ENCODE measurements around the gene LHX2.
"Not testable (repeated sequence)": the region's sequence is repeated elsewhere in the genome, so short reads cannot be mapped to it uniquely, and the experiment has no call there.

The LHX2 gene

DNA sequence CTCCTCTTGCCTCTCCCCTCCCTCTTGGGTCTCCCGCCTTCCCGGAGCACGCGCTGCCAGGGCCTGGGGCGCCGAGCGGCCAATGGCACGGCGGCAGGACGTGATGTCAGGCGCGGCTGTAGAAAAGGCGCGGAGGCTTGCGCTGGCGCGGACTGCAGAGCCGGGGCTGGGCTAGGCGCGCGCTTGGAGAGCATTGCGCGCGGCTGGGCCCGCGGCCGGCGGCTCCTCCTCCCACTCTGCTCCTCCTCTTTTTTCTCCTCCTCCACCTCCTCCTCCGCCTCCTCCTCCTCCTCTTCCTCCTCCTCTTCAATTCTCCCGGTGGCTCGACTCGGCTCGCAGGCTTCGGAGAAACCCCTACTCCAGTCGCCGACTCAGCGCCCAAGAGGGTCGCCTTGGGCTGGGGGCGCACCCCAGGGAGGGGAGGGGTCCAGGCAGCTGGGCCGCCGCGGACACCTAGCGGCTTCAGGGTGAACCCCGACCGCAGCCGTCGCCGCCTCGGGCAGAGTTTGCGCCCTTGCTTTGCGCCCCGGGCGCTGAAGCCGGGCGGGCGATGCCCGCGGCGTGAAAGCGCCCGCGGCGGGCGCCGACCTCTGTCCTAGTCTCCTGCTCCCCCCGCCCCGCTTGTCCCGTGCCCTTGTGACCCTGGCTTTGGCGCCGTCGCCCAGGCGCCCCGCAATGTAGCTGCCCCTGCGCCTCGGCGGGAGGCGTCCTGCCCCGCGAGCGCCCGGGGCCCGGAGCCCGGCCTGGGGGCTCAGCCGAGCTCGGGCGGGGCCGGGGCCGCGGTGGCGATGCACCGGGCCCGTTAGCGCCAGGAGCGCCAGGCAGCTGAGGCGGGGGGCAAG is at the start of gene LHX2:
LHX2 (plus strand) TSS at position 309 of the 842 bp plus-strand sequence. CDS start 581 bp downstream, outside the sequence.
- no peak for DNase-seq

DNA sequence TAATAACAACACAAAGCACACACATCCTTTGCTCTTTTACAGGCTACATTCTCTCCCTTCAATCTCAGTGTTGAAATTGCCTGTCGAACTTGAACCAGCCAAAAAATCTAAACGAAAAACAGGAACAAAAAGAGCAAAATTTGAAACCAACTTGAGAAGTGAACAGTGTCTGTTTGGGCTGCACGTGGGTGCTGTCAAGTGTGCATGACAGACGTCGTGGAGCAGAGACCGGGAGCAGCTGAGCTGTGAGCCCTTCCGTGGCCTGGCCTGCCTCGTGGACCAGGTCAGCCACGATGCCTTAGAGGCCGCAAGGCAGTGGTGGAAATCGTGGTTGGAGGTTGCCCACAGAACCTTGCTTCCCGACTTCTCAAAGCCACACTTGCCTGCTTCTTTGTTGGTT is 46.8 kb upstream of the LHX2 start:
- DNase-seq, result no peak

DNA sequence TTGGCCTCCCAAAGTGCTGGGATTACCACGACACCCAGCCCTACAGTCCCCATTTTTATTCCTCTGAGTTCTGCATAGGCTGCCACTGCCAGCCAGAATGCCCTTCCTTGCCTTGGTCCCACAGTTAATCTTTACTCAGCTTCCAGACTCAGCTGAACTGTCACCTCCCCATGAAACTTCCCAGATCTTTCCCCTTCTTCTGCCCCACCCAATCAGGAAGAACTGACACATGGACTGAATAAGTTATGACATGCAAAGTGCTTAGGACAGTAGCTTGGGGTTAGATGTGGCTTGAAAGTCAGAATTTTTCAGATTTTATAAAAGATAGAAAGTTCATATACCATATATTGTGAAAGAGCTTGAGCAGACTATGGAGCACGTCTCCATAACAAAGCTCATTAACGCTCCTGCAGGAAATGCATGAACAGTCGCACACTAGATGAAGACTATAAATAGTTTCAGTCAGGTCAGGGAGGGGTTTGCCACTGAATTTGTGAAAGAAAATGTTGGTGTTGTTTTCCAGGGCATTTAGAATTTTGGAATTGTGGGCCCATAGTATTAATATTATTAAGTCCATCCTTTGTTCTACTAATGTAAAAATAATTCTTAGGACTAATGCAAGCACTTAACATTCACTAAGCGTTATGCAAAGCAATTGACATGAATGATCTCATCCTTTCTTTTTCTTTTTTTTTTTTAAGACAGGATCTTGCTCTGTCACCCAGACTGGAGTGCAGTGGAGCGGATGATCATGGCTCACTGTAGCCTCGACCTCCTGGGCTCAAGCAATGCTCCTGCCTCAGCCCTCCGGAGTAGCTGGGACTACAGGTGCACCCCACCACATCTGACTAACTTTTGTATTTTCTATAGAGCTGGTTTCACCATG is 45.5 kb upstream of the LHX2 start:
- no peak for DNase-seq

DNA sequence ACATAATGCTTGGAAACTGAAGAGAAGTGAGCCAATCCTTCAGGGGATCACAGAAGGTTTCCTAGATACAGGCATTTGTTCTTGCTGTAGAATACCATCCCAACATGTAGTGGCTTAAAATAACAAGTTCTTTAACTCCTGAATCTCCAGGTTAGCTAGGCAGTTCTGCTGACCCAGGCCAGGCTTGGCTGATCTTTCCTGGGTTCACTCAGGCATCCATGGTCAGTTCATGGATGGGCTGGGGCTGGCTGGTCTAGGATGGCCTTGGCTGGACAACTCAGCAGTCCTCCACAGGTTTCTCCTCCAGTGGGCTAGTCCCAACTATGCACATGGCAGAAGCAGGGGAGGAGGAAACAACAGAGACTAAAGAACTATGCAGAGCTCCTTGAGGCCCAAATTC is 44.2 kb upstream of the LHX2 start:
- DNase-seq, result no peak

GRCh38 chr9:123972618-123973017 is 39.0 kb upstream of the LHX2 start:
- DNase-seq, result no peak

DNA sequence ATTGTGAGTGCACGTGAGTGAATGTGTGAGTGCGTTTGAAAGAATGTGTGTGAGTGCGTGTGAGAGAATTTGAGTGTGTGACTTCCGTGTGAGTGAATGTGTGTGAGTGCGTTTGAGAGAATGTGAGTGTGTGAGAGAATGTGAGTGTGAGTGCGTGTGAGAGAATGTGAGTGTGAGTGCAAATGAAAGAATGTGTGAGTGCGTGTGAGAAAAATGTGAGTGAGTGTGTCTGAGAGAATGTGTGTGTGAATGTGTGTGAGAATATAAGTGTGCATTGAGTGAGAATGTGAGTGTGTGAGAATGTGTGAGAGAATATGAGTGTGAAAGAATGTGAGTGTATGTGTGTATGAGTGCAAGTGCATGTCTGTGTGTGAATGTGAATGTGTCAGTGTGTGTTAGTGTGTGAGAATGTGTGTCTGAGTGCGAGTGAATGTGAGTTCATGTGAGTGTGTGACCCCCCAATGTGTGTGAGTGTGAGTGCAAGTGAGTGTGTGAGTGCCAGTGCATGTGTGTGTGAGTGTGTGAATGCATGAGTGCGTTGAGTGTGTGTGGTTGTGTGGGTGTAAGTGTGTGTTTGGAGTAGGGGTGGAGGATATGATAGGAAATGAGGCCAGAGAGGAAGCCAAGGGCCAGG is 37.9 kb upstream of the LHX2 start:
- no peak for DNase-seq

DNA sequence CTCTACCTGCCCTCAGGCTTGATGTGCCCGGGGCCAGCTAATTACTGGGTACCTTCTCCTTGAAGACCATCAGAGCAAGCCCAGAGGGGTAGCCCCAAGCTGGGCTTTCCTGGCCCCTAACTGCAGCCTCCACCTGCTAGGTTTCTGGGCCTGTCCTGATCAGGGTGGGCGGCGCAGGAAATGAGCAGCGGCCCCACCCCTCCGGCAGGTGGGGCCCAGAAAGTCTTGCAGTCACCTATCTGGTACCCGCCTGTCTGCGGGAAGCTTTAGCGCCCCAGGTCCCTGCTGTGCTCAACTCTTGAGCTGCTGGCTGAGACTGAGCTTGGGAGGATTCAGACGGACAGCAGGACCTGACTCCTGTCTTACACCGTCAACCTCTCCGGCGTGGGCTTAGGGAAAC is 37.1 kb upstream of the LHX2 start:
- no peak for DNase-seq

DNA sequence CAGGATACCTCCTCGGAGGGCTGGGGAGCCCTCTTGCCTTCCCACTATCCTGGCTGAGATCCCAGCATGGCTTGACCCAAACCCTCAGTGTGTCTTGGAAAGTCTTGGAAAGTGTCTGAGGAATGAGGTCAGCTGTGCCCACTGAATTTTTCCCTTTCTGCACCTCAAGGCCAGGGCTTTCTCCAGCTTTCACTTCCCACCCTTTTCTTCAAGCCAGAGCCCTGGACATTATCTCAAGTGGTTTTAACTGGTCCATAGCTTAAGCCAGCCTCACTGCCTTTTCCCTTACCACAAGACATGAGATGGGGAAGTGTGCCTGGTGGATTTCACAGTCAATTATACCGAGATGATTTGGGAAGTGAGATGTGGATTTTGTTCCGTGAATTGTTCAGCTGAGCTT is 35.7 kb upstream of the LHX2 start:
- no peak for DNase-seq

DNA sequence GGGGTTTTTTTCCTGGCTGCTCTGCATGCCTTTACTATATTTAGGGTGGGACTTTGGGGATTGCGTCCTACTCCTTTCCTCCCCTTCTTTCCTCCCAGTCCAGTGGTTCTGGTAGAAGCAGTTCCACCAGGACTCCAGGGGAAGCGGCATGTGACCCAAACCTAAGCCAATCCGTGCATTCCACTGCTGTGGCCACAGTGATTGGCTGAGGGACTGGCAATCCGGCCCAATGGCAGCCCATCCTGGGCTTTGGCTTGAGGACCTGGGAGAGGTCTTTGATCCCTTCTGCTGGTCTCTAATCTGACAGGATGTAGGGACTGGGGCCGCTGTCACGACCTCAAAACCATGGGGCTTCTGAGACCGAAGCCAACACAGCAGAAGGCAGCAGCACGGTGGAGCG is 35.0 kb upstream of the LHX2 start:
- DNase-seq, result not testable (repeated sequence)

DNA sequence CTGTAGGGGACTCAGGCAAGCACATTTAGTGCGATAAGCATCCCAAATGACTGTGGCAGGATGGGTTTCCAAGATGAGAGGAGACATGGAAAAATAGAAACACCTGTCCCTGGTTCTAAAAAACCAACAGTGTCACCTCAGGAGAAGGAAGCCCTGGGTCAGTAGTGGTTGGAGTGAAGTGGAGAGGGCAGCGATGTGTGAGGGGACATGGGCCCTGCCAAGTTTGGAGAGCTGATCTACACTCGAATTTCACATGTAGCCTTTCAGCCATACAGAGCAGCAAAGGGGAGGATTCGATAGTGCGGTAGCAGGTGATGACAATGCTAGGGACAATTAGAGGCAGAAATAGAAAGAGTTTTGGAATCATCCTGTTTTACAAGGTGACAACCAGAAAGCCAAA is 32.6 kb upstream of the LHX2 start:
- no peak for DNase-seq

DNA sequence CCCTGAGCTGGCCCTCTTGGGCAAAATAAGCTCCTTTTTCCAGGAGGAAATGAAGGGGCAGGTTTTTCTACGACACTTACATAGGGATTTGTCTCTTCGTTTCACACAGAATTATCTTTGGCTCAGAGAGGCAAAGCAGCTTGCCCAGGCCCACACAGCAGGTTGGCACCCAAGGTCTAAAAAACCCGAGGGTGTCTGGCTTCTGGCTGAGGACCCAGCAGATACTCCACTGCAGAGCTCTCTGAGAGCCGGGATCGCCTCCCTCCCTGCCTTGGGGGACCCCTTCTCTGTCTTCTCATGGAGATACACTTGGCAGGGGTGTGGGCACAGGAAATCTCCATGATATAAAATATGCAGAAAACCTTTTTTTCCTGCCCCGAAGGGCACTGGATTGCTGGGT is 29.0 kb upstream of the LHX2 start:
- DNase-seq, result no peak

- DNase-seq, result no peak
Observed at GRCh38 chr9:123983047-123983446, 28.5 kb upstream of the LHX2 start.

- DNase-seq, result no peak
Observed at GRCh38 chr9:123984802-123985201, 26.8 kb upstream of the LHX2 start.

DNA sequence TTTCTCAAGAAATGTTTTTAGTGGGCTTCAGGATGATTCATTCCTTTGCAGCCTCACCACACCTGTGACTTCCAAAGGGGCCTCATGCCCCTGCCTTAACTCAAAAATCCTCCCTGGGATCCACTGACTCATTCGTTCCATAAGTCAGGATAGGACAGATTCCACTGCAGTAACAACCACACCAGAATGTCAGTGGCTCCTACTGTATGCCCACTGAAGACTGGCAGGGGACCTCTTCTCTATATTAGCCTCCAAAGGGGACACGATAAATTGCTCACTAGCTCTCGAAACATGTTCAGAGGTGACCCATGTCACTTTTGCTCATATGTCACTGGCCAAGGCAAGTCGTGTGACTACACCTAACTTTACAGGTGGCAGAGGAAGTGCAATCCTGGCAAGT is 25.7 kb upstream of the LHX2 start:
- no peak for DNase-seq

GRCh38 chr9:123990427-123990826 is 21.1 kb upstream of the LHX2 start:
- DNase-seq, result no peak

DNA sequence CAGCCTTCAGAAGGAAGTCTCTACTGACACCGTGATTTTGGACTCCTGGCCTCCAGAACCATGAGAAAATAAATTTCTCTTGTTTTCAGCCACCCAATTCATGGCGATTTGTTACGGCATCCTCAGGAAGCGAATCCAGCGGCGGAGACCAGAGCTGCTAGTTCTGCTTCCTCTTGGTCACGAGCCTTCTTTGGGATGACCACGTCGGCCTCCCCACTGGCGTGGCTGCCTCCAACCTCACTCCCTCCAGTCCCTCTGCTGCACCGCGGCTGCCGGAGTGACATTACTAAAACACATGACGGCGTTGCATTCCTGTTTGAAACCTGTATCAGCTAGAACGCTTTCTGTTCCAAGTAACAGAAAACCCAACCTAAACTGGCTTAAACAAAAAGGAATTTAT is 18.9 kb upstream of the LHX2 start:
- DNase-seq, result not testable (repeated sequence)

DNA sequence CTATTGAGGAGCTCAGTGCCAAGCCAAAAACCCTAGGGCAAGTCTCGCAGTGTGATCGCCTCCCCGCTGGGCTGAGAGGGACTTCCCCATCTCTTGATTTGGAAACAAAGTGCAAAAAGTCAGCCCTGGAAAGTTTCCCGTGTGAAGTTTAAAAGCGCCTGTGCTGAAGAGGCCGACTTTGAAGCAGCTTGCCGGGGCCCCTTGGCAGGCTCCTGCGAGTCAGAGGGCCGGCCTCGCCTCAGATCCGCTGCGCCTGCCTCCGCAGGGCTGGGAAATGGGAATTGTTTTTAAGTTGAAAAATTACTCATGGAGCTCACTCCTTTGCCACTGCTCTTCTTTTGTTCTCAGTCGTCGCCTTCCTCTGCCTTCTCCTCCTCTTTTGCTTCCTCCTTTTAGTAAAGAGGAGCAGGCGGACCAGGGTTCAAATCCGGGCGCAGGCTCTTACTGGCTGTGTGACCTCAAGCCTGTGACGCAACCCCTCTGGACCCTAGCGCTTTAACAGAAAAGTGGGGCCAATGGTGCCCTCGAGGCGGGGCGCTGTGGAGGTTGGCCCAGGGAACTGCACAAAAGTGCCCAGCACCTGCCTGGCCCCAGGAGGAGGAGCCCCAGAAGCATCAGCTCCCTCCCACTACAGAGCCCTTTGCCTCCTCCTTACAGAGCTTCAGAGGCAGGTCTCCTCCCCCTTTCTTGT is 14.7 kb upstream of the LHX2 start:
- DNase-seq, result no peak

DNA sequence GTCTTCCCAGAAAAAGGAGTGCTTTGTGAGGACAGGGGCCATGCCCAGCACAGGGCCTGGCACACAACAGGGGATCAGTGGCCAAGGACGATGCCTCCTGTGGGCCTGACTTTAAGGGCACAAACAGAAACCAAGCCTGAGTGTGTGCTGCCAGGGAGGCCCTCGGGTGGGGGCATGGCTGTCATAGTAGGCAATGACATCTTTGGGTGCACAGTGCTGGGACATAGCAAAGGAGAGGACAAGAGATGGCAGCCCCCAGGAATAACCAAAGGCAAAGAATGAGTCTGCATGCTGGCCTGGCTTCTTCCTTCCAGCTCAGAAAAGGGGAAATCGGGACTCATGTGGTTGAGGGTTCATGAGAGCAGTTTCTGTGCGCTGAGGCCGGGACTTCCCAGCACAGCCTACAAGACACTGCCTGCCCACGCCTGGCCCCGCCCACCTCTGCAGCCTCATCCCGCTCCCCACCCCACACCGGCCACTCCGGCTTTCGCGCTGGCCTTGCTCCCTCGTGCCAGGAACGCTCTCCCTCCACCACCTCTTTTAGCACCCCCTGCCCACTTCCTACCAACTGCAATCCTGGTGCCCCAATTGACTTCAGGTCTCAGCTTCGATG is 13.8 kb upstream of the LHX2 start:
- DNase-seq, result no peak

DNA sequence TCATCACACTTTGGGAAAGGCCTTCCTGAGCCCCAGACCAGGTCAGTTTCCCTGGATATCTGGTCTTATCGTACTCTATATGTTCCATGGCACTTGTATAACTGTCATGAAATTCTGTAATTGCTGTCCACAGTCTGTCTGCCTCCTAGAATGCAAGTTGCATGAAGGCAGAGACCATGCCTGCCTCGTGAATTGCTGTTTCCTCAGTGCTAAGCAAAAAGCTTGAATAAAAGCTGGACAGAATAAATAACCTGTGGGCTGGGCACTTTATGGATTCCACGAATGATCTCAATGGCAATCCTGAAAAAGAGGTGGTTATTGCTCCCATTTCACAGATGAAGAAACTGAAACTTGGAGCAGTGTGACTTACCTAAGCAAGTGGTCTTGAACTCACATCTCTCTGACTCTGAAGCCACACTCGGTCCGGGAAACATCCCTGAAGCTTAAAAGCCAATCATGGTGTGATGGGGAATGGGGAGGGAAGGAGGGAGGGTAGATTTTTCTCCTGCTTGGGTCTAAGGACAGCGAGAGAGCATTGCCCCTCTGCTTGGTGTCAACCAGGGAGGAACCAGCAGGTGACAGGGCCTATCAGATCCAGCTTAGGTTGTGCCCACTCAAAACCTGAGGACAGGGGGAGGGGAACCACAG is 13.2 kb upstream of the LHX2 start:
- DNase-seq, result no peak

DNA sequence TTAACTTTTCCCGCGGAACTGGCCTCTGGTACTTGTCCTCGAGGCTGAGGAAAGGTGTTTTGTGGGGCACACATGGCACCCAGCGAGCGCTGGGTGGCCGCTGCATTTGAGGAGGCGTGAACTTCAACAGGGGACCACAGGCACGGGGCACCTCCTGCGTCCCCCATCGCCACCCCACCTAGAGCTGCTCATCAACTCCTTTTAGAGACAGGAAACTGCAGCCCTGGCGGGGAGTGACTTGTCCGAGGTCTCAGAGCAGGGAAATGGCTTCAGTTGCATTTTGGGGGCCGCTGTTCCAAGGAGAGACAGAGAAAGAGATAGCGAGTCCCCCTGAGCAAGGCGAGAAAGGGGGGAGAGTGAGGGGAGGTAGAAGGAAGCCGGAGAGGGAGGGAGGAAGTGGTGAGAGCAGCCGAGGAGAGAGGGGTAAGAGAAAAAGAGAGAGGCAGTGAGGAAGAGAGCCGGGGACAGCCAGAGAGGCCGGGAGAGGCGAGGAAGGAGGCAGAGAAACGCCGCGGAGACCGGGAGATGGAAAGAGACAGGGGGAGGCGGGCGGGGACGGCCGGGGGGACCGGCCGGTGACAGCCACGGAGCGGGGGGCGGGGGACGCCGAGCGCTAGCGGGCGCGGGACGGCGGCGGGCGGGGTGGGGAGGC is 12.5 kb upstream of the LHX2 start:
- DNase-seq, result no peak

DNA sequence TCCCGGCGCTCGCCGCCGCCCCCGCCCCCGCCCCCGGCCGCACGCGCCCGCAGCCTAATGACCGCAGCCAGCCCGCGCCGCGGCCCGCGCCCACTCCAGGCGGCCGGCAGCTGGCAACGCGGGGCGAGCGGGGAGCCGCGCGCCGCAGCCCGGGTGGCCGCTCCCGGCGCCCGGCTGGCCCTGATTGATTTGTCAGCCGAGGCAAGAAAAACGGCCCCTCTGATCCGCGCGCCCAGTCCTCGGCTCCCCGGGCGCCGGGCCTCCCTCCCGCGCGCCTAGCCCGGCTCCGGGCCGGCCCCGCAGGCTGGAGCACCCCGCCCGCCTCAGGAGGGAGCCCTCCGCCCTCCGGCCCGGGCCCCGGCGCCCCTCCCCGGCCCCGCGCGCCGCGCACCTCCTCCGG is 11.9 kb upstream of the LHX2 start:
- no peak for DNase-seq
